SH-SY5Y (cell line): Measurements from ENCODE around the gene GLS.

Experiments
- GATA2 ChIP-seq: IDR thresholded peaks from 2 replicates; pipeline ENCODE4 v1.6.1; 2011; ENCODE audit warnings: mild to moderate bottlenecking, low read depth, low read length
- GATA3 ChIP-seq: IDR thresholded peaks from 2 replicates; pipeline ENCODE4 v1.6.1; 2011; ENCODE audit warnings: low read depth, mild to moderate bottlenecking, low read length, moderate library complexity

GLS gene

GRCh38 chr2:190976521-190976920 lies 95.9 kb downstream of the GLS start:
- TF ChIP-seq GATA2 = no peak
- TF ChIP-seq GATA3 = no peak

- no peak for TF ChIP-seq GATA2
- TF ChIP-seq GATA3 = no peak
These were observed 96.9 kb downstream of the GLS start for GRCh38 chr2:190977505-190977904.

GRCh38 chr2:190978389-190979053 lies 97.9 kb downstream of the GLS start:
- no peak for TF ChIP-seq GATA3
- no peak for TF ChIP-seq GATA2

- TF ChIP-seq GATA2 (peak; percentile 62), GATA3 (no peak)
These were observed 99.4 kb downstream of the GLS start for GRCh38 chr2:190979906-190980629.

GRCh38 chr2:190980630-190981209 lies 100.1 kb downstream of the GLS start:
- TF ChIP-seq GATA2 (no peak), GATA3 (no peak)

GRCh38 chr2:190981333-190981732 lies 100.7 kb downstream of the GLS start:
- TF ChIP-seq GATA3 = no peak
- no peak for TF ChIP-seq GATA2

GRCh38 chr2:190981733-190982132 lies 101.1 kb downstream of the GLS start:
- no peak for TF ChIP-seq GATA3
- TF ChIP-seq GATA2 = no peak

GRCh38 chr2:190982262-190983034 lies 101.8 kb downstream of the GLS start:
- TF ChIP-seq GATA2 (no peak), GATA3 (no peak)

GRCh38 chr2:190984595-190984994 lies 104.0 kb downstream of the GLS start:
- no peak for TF ChIP-seq GATA2
- no peak for TF ChIP-seq GATA3

- no peak for TF ChIP-seq GATA3
- no peak for TF ChIP-seq GATA2
These were observed 105.8 kb downstream of the GLS start for GRCh38 chr2:190986221-190986953.

GRCh38 chr2:190987116-190987515 lies 106.5 kb downstream of the GLS start:
- no peak for TF ChIP-seq GATA3
- no peak for TF ChIP-seq GATA2

GRCh38 chr2:190987938-190988337 lies 107.3 kb downstream of the GLS start:
- TF ChIP-seq GATA3 (no peak), GATA2 (no peak)

- TF ChIP-seq GATA2 = no peak
These were observed 108.3 kb downstream of the GLS start for GRCh38 chr2:190988910-190989309.

GRCh38 chr2:190990132-190990531 lies 109.5 kb downstream of the GLS start:
- TF ChIP-seq GATA2 (no peak), GATA3 (no peak)

GRCh38 chr2:190993292-190993643 lies 112.6 kb downstream of the GLS start:
- TF ChIP-seq GATA2 = no peak
- TF ChIP-seq GATA3 = no peak
